ENCODE data around the gene CACNA2D1.

DNA sequence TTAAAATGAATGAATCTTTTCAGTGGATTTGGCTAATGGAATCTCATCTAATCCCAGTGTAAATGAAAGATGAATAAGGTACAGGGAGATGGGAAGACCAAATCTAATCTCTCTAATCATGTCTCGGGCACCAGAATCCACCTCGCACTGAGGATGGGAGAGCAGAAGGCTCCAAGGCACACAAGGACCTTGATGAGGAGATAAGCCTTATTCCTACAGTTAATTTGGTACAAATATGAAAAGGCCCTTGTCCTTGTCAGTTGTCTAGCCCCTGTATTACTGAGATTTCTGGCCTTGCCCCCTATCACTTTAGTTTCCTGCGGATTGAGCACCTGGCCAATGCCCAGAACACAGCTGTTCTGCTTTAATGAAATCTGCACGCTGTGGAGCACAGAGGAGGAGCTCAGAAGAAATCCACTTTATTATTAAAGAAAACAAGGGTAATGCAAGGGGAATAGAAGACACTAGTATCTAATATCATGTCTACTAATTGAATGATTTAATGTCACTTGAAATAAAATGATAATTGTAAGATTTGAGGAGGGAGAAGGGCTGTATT lies 352.4 kb downstream of the CACNA2D1 start:
- TF ChIP-seq, protein P1, sequence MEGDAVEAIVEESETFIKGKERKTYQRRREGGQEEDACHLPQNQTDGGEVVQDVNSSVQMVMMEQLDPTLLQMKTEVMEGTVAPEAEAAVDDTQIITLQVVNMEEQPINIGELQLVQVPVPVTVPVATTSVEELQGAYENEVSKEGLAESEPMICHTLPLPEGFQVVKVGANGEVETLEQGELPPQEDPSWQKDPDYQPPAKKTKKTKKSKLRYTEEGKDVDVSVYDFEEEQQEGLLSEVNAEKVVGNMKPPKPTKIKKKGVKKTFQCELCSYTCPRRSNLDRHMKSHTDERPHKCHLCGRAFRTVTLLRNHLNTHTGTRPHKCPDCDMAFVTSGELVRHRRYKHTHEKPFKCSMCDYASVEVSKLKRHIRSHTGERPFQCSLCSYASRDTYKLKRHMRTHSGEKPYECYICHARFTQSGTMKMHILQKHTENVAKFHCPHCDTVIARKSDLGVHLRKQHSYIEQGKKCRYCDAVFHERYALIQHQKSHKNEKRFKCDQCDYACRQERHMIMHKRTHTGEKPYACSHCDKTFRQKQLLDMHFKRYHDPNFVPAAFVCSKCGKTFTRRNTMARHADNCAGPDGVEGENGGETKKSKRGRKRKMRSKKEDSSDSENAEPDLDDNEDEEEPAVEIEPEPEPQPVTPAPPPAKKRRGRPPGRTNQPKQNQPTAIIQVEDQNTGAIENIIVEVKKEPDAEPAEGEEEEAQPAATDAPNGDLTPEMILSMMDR (IDR thresholded peaks at IDR 0.05), result no peak
- TF ChIP-seq POLR2AphosphoS5 (IDR thresholded peaks at IDR 0.05) (no peak), EP300 (IDR thresholded peaks at IDR 0.05) (no peak)
